Kidney epithelial cell (primary cell): Measurements from ENCODE around the gene NHLH2. TPM values are rescaled to one million over a fixed set of nuclear protein-coding genes. Genes with fewer than 3 reads are reported as not detected.

Experiments used
- DNase-seq: peaks from one replicate; pipeline ENCODE4 v3.0.0-alpha.2; 2010; ENCODE audit warnings: low read depth
- H3K27me3 ChIP-seq: 2 replicates; pipeline ENCODE4 v1.6.0; 2011; ENCODE audit warnings: low read length; ENCODE audit not compliant: control insufficient read depth, insufficient read depth
- H3K36me3 ChIP-seq: 2 replicates; pipeline ENCODE4 v1.5.1; 2011; ENCODE audit warnings: low read length; ENCODE audit not compliant: control insufficient read depth, insufficient read depth
- H3K4me3 ChIP-seq: 2 replicates; pipeline ENCODE4 v1.5.1; 2011; ENCODE audit warnings: low read depth, mild to moderate bottlenecking, control low read depth, low read length
- total RNA-seq: library from RNA; depleted of rRNA; stranded (reverse); fragments of >200 nt; gene quantifications from 2 replicates; pipeline ENCODE4 v1.2.3, GENCODE V29; 2015
- TF ChIP-seq, protein P1 (sequence below): IDR thresholded peaks from 2 replicates; pipeline ENCODE4 v1.5.1; 2011; ENCODE audit warnings: mild to moderate bottlenecking, moderate library complexity, low read length, control low read depth, inconsistent platforms; ENCODE audit not compliant: insufficient read depth, poor library complexity, severe bottlenecking

The NHLH2 gene
- total RNA-seq, 1 donor from 2014 or later = 0.38 TPM

DNA sequence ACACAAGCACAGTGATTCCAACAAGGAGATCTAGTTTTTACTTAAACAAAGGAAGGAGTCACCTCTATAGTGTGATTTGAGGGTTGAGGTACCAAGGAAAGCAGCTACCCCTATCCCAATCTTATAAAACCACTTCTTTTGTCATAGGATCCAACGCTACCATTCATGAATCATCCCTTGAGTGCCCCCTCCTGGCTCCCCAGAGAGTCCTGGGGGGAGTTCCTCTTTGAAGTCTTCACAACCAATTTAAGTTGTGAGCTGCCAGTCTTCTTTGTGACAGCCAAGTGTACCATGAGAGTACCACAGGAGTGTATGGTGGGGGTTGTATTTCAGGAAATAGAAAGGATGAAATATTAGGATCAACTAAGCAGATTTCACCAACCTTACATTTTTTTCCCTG is 39.1 kb upstream of the NHLH2 start:
- TF ChIP-seq, protein P1, sequence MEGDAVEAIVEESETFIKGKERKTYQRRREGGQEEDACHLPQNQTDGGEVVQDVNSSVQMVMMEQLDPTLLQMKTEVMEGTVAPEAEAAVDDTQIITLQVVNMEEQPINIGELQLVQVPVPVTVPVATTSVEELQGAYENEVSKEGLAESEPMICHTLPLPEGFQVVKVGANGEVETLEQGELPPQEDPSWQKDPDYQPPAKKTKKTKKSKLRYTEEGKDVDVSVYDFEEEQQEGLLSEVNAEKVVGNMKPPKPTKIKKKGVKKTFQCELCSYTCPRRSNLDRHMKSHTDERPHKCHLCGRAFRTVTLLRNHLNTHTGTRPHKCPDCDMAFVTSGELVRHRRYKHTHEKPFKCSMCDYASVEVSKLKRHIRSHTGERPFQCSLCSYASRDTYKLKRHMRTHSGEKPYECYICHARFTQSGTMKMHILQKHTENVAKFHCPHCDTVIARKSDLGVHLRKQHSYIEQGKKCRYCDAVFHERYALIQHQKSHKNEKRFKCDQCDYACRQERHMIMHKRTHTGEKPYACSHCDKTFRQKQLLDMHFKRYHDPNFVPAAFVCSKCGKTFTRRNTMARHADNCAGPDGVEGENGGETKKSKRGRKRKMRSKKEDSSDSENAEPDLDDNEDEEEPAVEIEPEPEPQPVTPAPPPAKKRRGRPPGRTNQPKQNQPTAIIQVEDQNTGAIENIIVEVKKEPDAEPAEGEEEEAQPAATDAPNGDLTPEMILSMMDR = no peak
- H3K36me3 ChIP-seq = no peaks in the 10 kb centered on the region
- H3K4me3 ChIP-seq = no peak overlapping the region
- peaks cover 4% of the 10 kb centered on the region for H3K27me3 ChIP-seq
- no peak for DNase-seq

DNA sequence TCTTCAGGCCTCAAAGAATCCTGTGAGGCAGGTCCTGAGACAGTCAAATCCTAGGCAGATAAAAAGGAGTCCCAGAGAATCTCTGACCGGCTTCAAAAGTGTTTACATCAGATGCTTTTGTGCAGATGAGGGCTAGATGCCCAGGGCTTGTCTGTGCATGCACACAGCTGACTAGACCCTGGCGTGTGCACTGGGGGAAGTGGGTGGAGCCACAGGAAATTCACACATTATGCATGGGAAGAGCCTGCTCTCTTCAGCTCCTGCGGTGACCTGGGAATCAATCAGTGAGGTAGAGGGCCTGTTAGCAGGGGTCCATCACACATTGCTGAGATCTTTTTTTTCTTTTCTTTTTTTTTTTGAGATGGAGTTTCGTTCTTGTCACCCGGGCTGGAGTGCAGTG is 36.6 kb upstream of the NHLH2 start:
- TF ChIP-seq, protein P1 = no peak
- no peaks in the 10 kb centered on the region for H3K36me3 ChIP-seq
- H3K4me3 ChIP-seq = no peak overlapping the region
- DNase-seq = no peak
- peaks cover 2% of the 10 kb centered on the region for H3K27me3 ChIP-seq

DNA sequence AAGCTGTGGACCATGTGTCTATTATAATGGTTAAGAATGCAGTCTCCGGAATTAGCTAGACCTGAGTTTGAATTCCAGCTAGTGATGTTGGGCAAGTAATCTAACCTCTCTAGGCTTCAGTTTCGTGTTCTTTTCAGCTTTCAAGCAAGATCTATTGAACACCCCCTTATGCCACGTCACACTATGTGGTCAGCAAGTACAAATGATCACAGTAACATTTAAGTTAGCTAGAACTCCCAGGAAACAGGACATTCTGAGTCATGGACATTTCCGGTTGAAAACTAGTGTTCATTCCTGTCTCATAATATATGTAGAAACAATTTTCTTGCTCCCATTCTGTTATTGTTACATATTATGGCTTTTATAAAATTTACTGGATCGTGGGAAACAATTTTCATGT is 34.0 kb upstream of the NHLH2 start:
- H3K4me3 ChIP-seq = no peak overlapping the region
- H3K27me3 ChIP-seq = peaks cover 2% of the 10 kb centered on the region
- no peaks in the 10 kb centered on the region for H3K36me3 ChIP-seq
- DNase-seq = no peak
- TF ChIP-seq, protein P1 = no peak

DNA sequence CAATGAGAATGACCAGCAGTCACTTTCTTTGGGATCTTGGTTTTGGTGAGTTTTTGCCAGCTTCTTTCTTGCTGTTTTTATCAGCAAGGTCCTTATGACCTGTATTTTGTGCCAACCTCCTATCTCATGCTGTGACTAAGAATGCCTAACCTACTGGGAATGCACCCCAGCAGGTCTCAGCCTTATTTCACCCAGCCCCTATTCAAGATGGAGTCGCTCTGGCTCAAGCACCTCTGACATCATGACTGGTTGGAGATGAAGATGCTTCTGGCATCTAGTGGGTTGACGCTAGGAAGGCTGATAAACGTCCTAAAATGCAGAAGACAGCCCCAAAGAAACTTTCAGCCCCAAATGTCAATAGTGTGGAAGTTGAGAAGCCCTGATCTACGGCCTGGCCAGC is 33.6 kb upstream of the NHLH2 start:
- no peak for DNase-seq
- TF ChIP-seq, protein P1 = no peak
- H3K36me3 ChIP-seq = no peaks in the 10 kb centered on the region
- H3K4me3 ChIP-seq = no peak overlapping the region
- H3K27me3 ChIP-seq = peaks cover 2% of the 10 kb centered on the region

DNA sequence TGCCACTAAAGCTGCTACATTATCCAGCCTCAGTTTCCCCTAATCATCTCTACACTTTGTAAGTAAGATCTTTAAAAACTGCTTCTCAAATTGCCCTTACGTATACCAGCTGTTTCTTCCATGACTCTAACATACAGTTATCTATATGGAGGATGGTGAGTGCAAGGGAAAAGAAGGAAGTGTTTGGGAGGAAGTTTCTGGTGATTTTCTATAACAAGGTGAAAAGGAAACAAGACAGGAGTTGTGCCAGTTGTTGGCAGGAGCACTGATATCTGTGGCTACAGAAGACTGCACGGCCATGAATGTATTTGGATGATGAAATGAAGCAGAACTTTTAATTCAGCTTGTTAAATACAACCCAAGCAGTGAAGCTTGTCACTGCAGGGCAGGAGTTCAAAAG is 32.3 kb upstream of the NHLH2 start:
- DNase-seq = no peak
- peaks cover under 1% of the 10 kb centered on the region for H3K27me3 ChIP-seq
- H3K36me3 ChIP-seq = no peaks in the 10 kb centered on the region
- TF ChIP-seq, protein P1 = no peak
- no peak overlapping the region for H3K4me3 ChIP-seq

DNA sequence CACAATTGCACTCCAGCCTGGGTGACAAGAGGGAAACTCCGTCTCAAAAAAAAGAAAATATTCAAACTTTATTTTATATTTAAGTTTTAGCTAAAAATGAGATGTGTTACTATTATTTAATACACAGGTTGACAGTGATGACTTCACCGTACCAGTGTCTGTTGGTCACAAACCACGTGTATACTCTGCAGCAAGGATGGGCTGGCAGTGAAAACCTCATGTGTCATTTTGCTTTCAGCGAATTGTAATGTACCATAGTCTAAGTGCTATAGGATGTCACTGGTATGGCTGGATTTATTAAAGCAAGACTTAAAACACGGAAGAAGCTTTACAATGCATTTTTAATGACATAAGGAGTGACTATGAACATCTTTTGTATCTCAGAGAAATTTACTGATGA is 28.1 kb upstream of the NHLH2 start:
- TF ChIP-seq, protein P1 = no peak
- H3K36me3 ChIP-seq = no peaks in the 10 kb centered on the region
- no peaks in the 10 kb centered on the region for H3K27me3 ChIP-seq
- H3K4me3 ChIP-seq = no peak overlapping the region
- no peak for DNase-seq
